Hindlimb muscle (tissue), 1 donor: ENCODE data around the gene LITAF. TPM values are rescaled to one million over a fixed set of nuclear protein-coding genes. Genes with fewer than 3 reads are reported as not detected.
"Not testable (repeated sequence)": the region's sequence is repeated elsewhere in the genome, so short reads cannot be mapped to it uniquely, and the experiment has no call there.

Experiments used
- DNase-seq: peaks from one replicate; pipeline ENCODE4 v3.0.0-alpha.2; 2013
- polyA plus RNA-seq: library from polyadenylated mRNA; unstranded; fragments of 120-200 nt; gene quantifications from one replicate; pipeline ENCODE4 v1.2.1, GENCODE V29; 2013; ENCODE audit not compliant: insufficient read length

Gene LITAF
- polyA plus RNA-seq, 1 donor, result 34.9 TPM

- no peak for DNase-seq
Observed at GRCh38 chr16:11620243-11621003, 33.7 kb upstream of the LITAF start.

- no peak for DNase-seq
Observed at GRCh38 chr16:11619327-11619851, 32.7 kb upstream of the LITAF start.

DNA sequence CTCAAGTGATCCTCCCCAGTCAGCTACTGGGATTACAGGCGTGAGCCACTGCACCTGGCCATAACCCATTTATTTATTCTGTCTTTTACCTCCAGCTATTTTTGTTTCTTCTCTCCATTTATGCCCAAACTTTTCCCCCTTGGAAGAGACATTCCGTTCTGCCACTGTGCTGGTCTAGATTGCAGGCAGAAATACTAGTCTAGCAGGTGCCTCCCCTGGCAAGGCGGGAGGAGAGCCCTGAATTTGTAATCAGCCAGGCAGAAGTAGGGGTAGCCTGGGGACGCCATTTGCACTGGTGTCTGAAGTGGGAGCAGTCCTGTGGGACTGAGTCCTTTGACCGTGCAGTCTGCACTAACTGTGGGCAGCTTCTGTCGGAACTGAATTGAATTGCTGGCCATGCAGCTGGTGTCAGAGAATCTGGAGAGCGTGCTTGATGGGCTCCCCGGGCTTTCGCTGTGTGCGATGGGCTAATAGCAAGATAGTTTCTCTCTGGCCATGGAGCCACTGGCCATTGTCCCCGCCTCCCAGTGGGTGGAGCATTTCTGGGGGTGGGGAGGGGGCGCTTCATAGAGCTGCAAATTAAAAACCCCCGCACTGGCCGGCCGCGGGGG lies 31.5 kb upstream of the LITAF start:
- no peak for DNase-seq

DNA sequence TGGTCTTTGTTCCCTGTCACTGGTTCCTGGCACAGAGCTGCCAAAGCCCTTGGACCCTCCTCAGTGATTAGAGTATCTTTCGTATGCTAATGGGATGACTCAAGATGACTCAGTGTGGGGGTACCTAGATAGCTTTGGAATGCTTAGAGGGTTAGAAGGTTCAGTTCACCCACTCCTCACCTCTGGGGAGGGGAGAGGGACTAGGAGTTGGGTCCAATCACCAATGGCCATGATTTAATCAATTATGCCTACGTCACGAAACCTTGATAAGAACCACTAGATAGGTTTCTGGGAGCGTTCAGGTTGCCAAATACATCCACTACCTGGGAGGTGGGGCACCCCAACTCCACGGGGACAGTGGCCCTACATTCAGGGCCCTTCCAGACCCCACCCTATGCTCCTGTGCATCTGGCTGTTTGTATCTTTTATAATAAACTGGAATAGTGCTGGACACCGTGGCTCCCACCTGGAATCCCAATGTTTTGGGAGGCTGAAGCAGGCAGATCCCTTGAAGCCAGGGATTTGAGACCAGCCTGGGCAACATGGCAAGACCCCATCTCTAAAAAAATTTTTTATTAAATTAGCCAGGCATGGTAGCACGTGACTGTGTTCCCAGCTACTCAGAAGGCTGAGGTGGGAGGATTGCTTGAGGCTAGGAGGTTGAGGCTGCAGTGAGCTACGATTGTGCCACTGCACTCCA lies 29.2 kb upstream of the LITAF start:
- no peak for DNase-seq

GRCh38 chr16:11614587-11615175 lies 28.0 kb upstream of the LITAF start:
- no peak for DNase-seq

DNA sequence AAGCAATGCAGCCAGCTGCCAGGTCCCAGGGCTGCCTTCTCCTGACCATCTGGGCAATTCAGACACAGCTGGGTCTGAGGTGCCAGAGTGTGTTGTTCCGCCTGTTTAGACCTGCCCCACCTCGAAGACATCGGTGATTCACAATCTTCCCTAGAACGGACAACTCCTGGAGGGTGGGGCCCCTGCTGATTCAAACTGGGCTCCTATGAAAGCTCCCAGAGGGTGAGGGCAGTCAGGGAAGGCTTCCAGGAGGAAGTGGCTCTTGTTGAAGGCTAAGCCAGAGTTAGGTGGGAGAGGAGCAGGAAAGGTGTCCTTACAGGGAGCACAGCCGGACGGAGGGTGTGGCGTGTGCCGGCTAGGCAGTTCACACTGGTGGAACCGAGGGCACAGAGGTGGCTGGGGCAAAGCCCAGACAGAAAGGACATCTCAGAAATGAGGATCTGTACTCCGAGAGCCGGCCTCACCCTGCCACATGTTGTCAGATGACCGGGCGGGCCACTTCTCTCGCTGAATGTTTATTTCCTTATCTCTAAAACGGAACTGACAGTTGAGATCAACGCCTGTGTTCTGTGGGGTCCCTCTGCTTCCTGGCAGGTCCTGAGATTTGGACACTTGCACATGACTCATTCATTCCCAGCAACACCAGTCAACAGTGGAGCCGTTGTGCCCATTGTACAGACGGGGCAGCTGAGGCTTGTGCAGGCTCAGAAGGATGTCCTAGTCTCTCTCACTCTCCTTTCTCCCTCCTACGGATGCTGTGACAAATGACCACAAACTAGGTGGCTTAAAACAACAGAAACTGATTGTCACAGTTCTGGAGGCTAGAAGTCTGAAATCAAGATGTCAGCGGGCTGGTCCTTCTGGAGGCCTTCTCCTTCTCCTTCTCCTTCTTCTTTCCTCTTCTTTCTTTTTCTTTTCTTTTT lies 26.9 kb upstream of the LITAF start:
- DNase-seq, result no peak

DNA sequence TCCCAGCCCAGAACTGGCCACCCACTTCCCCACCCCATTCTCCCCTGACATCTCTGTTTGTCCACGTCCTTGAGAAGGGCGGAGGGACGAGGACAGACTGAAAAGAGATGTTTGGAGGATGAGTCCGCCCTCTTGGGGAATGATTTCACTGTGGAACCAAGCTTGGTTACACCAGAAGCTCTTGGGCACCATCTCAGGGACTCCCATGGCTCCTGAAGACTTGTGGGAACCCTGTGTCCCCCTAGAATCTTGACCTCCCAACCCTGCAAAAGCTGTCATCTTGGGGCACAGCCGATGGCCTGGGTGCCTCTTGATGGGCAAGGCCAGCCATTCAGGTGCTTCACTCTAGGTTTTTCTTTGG lies 25.9 kb upstream of the LITAF start:
- no peak for DNase-seq

DNA sequence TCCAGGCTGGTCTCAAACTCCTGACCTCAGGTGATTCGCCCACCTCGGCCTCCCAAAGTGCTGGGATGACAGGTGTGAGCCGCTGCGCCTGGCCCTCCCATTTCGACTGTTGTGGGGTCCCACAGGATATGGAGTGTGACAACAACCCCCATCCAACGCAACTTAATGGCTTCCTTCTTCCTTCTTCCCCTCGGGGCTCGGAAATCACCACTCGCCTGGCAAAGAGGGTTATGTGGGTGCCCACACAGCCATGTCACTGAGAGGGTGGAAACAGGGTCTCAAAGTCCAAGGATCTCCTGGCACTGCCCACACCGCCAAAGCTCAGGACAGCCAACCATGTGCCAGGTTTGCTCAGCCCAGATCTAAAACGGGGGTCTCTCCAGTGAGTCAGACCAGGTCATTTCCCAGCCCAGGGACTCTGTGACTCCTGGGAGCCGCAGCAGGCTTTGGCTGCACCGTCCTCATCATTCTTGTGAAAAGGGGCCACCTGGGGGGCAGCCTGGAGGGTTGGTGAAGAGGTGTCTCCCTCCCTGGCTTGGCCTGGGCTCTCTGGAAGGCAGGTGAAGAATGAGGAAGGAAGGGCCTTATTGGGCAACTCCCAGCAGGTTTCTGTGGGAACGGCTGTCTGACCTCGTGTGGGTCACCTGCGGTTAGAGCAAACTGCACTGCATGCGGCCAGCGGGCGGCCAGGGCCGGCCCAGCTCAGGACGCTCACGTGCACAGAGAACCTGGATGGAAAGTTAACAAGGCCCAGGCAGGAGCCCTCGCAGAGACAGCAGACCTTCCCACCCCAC lies 25.3 kb upstream of the LITAF start:
- no peak for DNase-seq

DNA sequence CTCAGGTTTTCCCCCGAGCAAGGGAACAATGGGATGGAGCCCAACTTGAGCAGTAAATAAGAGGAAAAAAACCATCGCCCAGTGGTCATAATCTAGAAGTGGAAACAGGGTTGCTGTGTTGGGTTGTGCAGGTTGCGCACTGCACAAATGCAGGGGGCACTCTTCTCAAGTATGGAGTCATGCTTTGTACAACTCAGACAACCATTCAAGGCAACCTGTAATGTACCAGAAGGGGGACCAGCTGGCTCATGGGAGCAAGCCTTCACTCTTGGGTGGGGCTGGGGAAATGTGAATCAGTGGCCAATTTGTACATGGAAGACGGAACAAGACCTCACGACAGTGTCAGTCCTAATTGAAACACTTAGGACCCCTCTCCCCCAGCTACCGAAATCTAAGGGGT lies 23.9 kb upstream of the LITAF start:
- no peak for DNase-seq

DNA sequence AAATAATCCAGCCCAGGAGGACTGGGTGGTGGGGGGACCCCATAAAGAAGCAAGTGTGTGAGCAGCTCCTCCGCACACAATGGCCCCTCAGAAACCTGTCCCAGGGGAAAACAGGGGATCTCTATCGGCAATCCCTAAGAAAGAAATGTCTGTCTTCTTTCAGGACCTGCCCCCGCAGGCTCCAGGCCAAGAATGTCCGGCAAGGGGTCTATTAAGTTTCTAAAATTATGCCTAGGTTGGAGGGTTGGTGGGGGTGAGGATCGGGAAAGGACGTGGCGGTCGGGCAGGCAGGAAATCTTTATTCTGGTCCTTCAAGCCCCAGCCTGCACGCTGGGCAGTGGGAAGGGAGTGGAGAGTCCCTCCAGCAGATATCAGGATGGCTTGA lies 23.4 kb upstream of the LITAF start:
- DNase-seq, result no peak

DNA sequence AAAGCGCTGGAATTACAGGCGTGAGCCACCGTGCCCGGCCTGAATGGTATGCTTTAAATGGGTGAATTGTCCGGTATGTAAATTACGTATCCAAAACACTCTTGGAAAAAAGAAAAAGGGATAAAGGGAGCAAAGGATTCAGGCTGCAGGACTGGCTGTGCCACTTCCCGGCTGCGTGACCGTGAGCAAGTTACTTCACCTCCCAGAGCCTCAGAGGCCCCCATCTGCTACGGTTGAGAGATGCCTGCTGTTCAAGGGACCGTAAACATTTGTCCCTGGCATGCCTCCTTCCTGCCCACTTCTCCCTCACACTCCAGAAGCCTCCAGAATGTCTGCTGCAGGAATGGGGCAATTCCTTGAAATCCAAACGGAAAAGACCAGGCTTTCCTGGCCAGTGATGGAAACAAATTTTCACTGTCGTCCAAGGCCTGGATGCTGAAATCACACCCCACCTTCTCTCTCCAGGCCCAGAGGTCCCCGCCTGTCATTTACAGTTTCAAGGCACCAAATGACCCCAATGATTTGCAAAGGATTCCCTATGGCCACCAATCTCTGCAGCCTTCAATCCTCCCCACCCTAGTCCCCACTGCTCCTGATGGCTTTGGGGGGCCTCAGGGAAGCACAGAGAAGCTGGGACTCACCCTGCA lies 22.9 kb upstream of the LITAF start:
- DNase-seq, result no peak

GRCh38 chr16:11605891-11606290 lies 19.2 kb upstream of the LITAF start:
- DNase-seq, result no peak

DNA sequence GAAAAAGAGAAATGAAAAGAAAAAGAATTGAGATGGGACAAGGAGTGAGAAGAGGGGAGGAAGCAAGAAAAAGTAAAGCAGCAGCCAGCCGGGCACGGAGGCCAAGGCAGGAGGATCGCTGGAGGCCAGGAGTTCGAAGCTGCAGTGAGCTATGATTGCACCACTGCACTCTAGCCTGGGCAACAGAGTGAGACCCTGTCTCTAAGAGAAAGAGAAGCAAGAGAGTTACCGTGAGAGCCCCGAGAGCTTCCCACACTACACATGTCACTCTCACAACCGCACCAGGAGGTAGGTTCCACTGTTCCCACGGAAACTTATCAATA lies 18.8 kb upstream of the LITAF start:
- no peak for DNase-seq

DNA sequence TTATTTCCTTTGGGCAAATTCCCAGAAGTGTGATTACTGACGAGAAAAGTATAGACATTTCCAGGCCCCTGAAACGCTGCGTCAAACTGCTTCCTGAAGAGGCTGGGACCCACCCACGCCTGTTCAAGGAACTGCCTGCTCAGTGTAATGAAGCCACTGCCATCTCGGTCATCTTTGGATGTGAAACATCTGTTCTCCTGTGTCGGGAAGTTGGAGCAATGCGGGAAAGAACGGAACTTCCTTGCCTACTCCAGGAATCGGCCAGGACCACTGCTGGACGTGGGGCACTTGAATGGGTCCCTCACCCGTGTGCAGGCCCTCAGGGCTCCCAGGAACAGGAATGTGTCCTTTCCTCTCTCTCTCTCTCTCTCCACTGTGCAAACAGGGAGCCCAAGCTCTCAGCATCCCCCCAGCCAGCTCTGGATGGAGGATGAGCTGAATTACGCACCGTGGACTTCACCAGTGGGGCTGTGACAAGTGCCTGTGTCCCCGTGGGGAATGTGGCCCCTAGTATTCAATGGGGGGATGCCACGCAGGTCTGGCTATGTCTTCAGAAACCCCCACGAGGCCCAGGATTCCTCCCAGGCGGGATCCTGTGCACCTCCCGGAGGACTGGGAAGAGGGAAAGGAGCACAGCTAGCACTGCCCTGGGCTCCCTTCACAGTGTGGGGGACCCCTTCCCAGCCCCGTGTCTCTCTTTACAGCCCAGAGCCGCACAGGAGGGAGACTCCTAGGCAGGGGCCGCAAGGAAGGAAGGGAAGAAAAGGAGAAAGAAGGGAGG lies 18.3 kb upstream of the LITAF start:
- peak; percentile 47 for DNase-seq

- not testable (repeated sequence) for DNase-seq
Observed at GRCh38 chr16:11604296-11604695, 17.6 kb upstream of the LITAF start.

DNA sequence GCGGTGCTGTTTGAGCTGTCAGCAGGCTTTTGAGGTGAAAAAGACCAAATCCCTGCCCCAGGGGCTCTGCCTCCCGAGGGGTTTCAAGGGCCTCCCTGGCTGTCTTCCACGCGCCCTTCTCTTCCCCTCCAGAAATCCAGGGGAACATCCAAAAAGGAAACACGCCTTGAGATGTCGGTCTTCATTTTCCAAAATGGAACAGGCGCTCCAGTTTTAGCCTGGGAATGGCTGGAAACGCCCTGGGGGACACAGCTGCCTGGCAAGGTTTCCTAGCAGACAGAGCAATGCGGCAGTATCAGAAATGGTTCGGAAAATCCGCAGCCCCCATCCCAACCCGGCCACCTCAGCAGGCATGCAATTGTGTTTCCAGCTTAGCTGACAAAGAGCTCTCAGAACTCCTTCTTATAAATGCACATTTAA lies 16.6 kb upstream of the LITAF start:
- DNase-seq, result peak; percentile 69

GRCh38 chr16:11602321-11602720 lies 15.6 kb upstream of the LITAF start:
- no peak for DNase-seq

- no peak for DNase-seq
Observed at GRCh38 chr16:11601911-11602310, 15.2 kb upstream of the LITAF start.

- DNase-seq, result no peak
Observed at GRCh38 chr16:11601425-11601824, 14.7 kb upstream of the LITAF start.

- no peak for DNase-seq
Observed at GRCh38 chr16:11599579-11599978, 12.9 kb upstream of the LITAF start.
